GM11168 (cell line): Measurements from ENCODE around the gene CLINT1.

Experiments used
- in situ Hi-C: fragments of 300-500 bp; cut with MboI; formaldehyde crosslinking; loops from one replicate; pipeline ENCODE4 v1.12.0; 2022; ENCODE audit warnings: low sequenced_read_pairs; ENCODE audit not compliant: unreplicated experiment

The CLINT1 gene

GRCh38 chr5:157821822-157822622, 36.9 kb downstream of the CLINT1 start:
- in situ Hi-C loops: loop anchor here (10.0 kb wide), 1 partner anchor 123 kb away; no protein-coding TSS in a partner anchor

GRCh38 chr5:157821405-157821804, 37.5 kb downstream of the CLINT1 start:
- in situ Hi-C loops: loop anchor here (10.0 kb wide), 1 partner anchor 123 kb away; no protein-coding TSS in a partner anchor

GRCh38 chr5:157820593-157821252, 38.2 kb downstream of the CLINT1 start:
- in situ Hi-C loops: loop anchor here (10.0 kb wide), 1 partner anchor 124 kb away; no protein-coding TSS in a partner anchor

- in situ Hi-C loops: loop anchor here (10.0 kb wide), 1 partner anchor 125 kb away; no protein-coding TSS in a partner anchor
Observed at GRCh38 chr5:157819502-157820115, 39.3 kb downstream of the CLINT1 start.

GRCh38 chr5:157818368-157818767, 40.6 kb downstream of the CLINT1 start:
- in situ Hi-C loops: no loop called here

- in situ Hi-C loops: no loop called here
Observed at GRCh38 chr5:157817928-157818327, 41.0 kb downstream of the CLINT1 start.

GRCh38 chr5:157817387-157817702, 41.6 kb downstream of the CLINT1 start:
- in situ Hi-C loops: no loop called here

- in situ Hi-C loops: no loop called here
Observed at GRCh38 chr5:157816682-157817386, 42.1 kb downstream of the CLINT1 start.

- in situ Hi-C loops: no loop called here
Observed at GRCh38 chr5:157812086-157812485, 46.9 kb downstream of the CLINT1 start.

- in situ Hi-C loops: no loop called here
Observed at GRCh38 chr5:157808043-157808442, 50.9 kb downstream of the CLINT1 start.

- in situ Hi-C loops: no loop called here
Observed at GRCh38 chr5:157802736-157803135, 56.2 kb downstream of the CLINT1 start.

- in situ Hi-C loops: no loop called here
Observed at GRCh38 chr5:157800137-157800536, 58.8 kb downstream of the CLINT1 start.

- in situ Hi-C loops: no loop called here
Observed at GRCh38 chr5:157799578-157799977, 59.4 kb downstream of the CLINT1 start.

- in situ Hi-C loops: no loop called here
Observed at GRCh38 chr5:157793301-157793700, 65.6 kb downstream of the CLINT1 start.

GRCh38 chr5:157785801-157786200, 73.1 kb downstream of the CLINT1 start:
- in situ Hi-C loops: no loop called here

GRCh38 chr5:157779221-157779620, 79.7 kb downstream of the CLINT1 start:
- in situ Hi-C loops: no loop called here

- in situ Hi-C loops: no loop called here
Observed at GRCh38 chr5:157778121-157778805, 80.7 kb downstream of the CLINT1 start.

GRCh38 chr5:157772127-157772526, 86.8 kb downstream of the CLINT1 start:
- in situ Hi-C loops: no loop called here

- in situ Hi-C loops: no loop called here
Observed at GRCh38 chr5:157770665-157771064, 88.3 kb downstream of the CLINT1 start.

GRCh38 chr5:157767689-157768088, 91.3 kb downstream of the CLINT1 start:
- in situ Hi-C loops: no loop called here
